GM21825 (cell line): ENCODE results near the gene SPANXA1.
"Not testable (repeated sequence)": the region's sequence is repeated elsewhere in the genome, so short reads cannot be mapped to it uniquely, and the experiment has no call there.

Source experiments
- ATAC-seq: cut with Tn5 transposase; IDR thresholded peaks from one replicate; pipeline ENCODE4 v1.9.1; 2021; ENCODE audit warnings: mild to moderate bottlenecking, moderate library complexity; ENCODE audit not compliant: unreplicated experiment

The SPANXA1 gene, protein sequence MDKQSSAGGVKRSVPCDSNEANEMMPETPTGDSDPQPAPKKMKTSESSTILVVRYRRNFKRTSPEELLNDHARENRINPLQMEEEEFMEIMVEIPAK

DNA sequence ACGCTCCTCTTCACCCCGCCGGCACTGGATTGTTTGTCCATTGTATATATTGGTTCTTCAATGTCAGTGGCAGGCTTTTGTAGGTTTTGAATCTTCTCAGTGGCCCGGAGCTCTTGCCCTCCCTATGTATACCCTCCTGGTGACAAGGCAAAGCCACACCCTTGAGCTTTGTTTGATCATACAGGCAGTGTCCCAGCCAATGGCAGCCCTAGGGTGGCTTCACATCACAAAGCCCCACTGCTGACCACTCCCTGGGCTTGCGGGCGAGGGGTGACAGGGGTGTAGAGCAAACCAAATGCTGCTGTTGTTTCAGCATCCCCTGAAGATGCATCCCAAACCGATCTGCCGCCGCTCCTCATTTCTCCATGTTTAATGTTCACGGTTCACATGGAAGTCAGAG lies at the start of gene SPANXA1:
TSS of gene SPANXA1 (minus strand) at position 101 of the 400 bp plus-strand sequence. CDS start at position 41, 60 bp downstream.
- ATAC-seq, result not testable (repeated sequence)

DNA sequence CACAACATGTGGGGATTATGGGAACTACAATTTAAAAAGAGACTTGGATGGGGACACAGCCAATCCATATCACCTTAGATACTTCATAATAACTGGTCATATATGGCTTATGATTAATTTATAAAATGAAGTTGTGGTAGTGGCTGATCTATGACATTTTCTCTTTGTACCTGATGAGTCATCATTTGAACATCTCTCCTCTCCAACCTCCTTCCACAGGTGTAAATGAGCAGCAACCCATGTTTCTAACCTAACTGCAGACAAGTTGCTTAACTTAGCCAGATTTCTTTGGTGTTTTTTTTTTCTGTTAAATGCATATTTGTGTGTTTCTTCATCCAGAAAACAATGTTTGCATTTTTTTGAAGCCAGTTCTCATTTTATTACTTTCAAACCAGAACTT lies 47.6 kb upstream of the SPANXA1 start:
- ATAC-seq, result no peak

DNA sequence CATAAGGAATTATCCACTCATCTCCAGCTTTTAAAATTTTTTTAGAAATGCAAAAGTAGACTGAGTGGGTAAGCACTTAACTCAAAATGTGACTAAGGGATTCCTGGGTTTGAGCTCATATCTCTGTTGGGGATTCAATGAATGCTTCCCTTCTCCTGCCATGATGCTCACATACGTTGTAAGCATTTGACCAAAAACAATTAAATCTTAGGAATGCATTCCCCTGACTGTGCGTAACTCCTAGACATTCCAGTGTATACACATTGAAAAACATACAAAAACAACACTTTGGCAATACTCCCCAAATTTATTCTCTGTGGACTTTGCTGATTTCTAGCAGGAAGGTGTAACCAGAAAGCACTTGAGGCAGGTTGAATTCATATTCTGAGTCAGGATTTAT lies 34.8 kb upstream of the SPANXA1 start:
- ATAC-seq, result no peak

DNA sequence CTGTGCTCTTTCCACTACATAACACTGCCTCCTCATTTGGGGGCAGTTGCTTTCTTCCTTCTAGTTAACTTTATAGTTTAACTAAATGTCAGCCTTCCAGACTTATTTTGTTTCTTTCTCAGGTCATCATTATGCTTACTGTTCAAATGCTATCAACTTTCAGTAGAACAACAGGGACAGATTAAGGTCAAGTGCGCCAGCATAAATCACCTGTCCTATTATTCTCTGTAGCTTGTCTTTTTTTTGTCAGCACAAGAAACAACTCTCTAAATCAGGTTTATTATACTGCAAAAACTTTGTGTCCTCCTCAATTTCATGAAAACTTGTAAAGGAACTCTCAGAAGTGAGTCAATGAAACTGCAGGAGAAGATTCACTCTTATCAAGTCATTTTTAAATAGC lies 24.6 kb upstream of the SPANXA1 start:
- ATAC-seq, result no peak

DNA sequence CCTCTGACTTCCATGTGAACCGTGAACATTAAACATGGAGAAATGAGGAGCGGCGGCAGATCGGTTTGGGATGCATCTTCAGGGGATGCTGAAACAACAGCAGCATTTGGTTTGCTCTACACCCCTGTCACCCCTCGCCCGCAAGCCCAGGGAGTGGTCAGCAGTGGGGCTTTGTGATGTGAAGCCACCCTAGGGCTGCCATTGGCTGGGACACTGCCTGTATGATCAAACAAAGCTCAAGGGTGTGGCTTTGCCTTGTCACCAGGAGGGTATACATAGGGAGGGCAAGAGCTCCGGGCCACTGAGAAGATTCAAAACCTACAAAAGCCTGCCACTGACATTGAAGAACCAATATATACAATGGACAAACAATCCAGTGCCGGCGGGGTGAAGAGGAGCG lies 4.9 kb upstream of the SPANXA1 start, which contains the start of gene SPANXA2:
TSS of gene SPANXA2 (plus strand) at position 301 of the 400 bp plus-strand sequence. CDS start at position 361, 60 bp downstream.
- not testable (repeated sequence) for ATAC-seq

DNA sequence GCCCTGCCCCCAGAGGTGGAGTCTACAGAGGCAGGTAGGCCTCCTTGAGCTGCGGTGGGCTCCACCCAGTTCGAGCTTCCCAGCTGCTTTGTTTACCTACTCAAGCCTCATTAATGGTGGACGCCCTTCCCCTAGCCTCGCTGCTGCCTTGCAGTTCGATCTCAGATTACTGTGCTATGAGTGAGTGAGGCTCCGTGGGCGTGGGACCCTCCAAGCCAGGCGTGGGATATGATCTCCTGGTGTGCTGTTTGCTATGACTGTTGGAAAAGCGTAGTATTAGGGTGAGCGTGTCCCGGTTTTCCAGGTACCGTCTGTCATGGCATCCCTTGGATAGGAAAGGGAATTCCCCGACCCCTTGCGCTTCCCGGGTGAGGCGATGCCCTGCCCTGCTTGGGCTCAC lies 42.0 kb downstream of the SPANXA1 start:
- not testable (repeated sequence) for ATAC-seq
